Keratinocyte (primary cell): ENCODE data around the gene UGT1A10. TPM values are rescaled to one million over a fixed set of nuclear protein-coding genes. Genes with fewer than 3 reads are reported as not detected.

Source experiments
- DNase-seq: peaks from one replicate; pipeline ENCODE4 v3.0.0-alpha.2; 2011; ENCODE audit warnings: low read depth, missing footprints, low spot score
- FAIRE-seq: peaks from 2 replicates; lab custom pipeline; 2011; peaks lifted over from hg19 to GRCh38; lab: Jason Lieb, UNC
- H2AFZ ChIP-seq: 2 replicates; pipeline ENCODE4 v1.6.0; 2012; ENCODE audit warnings: low read length, control low read depth, inconsistent platforms; ENCODE audit not compliant: control insufficient read depth
- H3K27ac ChIP-seq: 2 replicates; pipeline ENCODE4 v1.5.1; 2011; ENCODE audit warnings: low read length; ENCODE audit not compliant: control insufficient read depth, insufficient read depth
- H3K27me3 ChIP-seq: 3 replicates; pipeline ENCODE4 v1.6.0; 2011; ENCODE audit warnings: low read length; ENCODE audit not compliant: control insufficient read depth, insufficient read depth; ENCODE audit errors: extremely low read depth
- H3K36me3 ChIP-seq, 2 experiments: 2 replicates in 1 of 2; 3 replicates in 1 of 2; pipeline ENCODE4 v1.5.1; 2011; ENCODE audit warnings: low read length in 2 of 2, mild to moderate bottlenecking in 1 of 2; ENCODE audit not compliant: control insufficient read depth in 2 of 2, insufficient read depth in 2 of 2; ENCODE audit errors: extremely low read depth in 1 of 2
- H3K4me1 ChIP-seq: 3 replicates; pipeline ENCODE4 v1.5.1; 2011; ENCODE audit warnings: low read length; ENCODE audit not compliant: control insufficient read depth, insufficient read depth; ENCODE audit errors: extremely low read depth
- H3K4me2 ChIP-seq: 3 replicates; pipeline ENCODE4 v1.6.0; 2011; ENCODE audit warnings: low read depth, low read length; ENCODE audit not compliant: control insufficient read depth, insufficient read depth; ENCODE audit errors: extremely low read depth
- H3K4me3 ChIP-seq, 3 experiments: fragments of 200-600 bp in 1 of 3; sonication (generic) in 1 of 3; 2 replicates in 2 of 3; 3 replicates in 1 of 3; pipeline ENCODE4 v1.5.1; 2011 to 2016; ENCODE audit warnings: low read length in 3 of 3, mild to moderate bottlenecking in 3 of 3, control low read depth in 2 of 3, inconsistent platforms in 1 of 3, low read depth in 1 of 3, mixed read lengths in 1 of 3, mixed run types in 1 of 3, moderate library complexity in 1 of 3; ENCODE audit not compliant: control insufficient read depth in 2 of 3, insufficient read depth in 2 of 3; ENCODE audit errors: extremely low read depth in 1 of 3
- H3K79me2 ChIP-seq: 2 replicates; pipeline ENCODE4 v1.6.0; 2012; ENCODE audit warnings: low read length; ENCODE audit not compliant: control insufficient read depth, insufficient read depth
- H3K9ac ChIP-seq: 3 replicates; pipeline ENCODE4 v1.6.0; 2011; ENCODE audit warnings: low read length; ENCODE audit not compliant: control insufficient read depth, insufficient read depth; ENCODE audit errors: extremely low read depth
- H3K9me1 ChIP-seq: 3 replicates; pipeline ENCODE4 v1.6.0; 2011; ENCODE audit warnings: low read length; ENCODE audit not compliant: control insufficient read depth, insufficient read depth; ENCODE audit errors: extremely low read depth
- H3K9me3 ChIP-seq: 2 replicates; pipeline ENCODE4 v1.5.1; 2012; ENCODE audit warnings: low read depth, low read length; ENCODE audit not compliant: control insufficient read depth
- H4K20me1 ChIP-seq: 3 replicates; pipeline ENCODE4 v1.6.0; 2011; ENCODE audit warnings: low read length; ENCODE audit not compliant: control insufficient read depth, insufficient read depth; ENCODE audit errors: extremely low read depth
- CTCF ChIP-seq, 3 experiments: IDR thresholded peaks in 1 of 3; conservative IDR thresholded peaks in 1 of 3; optimal IDR thresholded peaks in 1 of 3; 2 replicates in 2 of 3; 3 replicates in 1 of 3; pipeline versions ENCODE3 to v1.5.1; 2011; ENCODE audit warnings: low read length in 3 of 3, mild to moderate bottlenecking in 3 of 3, moderate library complexity in 2 of 3, control low read depth in 1 of 3, inconsistent platforms in 1 of 3; ENCODE audit not compliant: insufficient read depth in 2 of 3; ENCODE audit errors: extremely low read depth in 1 of 3
- EZH2 ChIP-seq: IDR thresholded peaks from one replicate; pipeline ENCODE4 v1.6.1; 2012; ENCODE audit warnings: inconsistent platforms, mild to moderate bottlenecking, low read length, moderate library complexity
- dilution Hi-C: fragments of 300-500 bp; cut with MboI; formaldehyde crosslinking; loops from one replicate; pipeline ENCODE4 v1.7.0; 2020; ENCODE audit warnings: low sequenced_read_pairs; ENCODE audit not compliant: extremely low pct_ligation_motif_present
- polyA plus RNA-seq, 5 experiments: library from polyadenylated mRNA; depleted of rRNA in 3 of 5; stranded (reverse) in 3 of 5; stranded (forward) in 1 of 5; unstranded in 1 of 5; fragments of >200 nt; gene quantifications; 1 replicate in 1 of 5; 2 replicates in 3 of 5; 3 replicates in 1 of 5; pipeline versions ENCODE4 v1.2.1 to v1.2.3, GENCODE V29; 2011 to 2012; ENCODE audit warnings: missing spikeins in 2 of 5, low read depth in 1 of 5, low replicate concordance in 1 of 5

Gene UGT1A10
- polyA plus RNA-seq, 1 donor (not counting 4 experiments of a cell fraction or from before 2014, with no cell fraction given) = 2.0 TPM

DNA sequence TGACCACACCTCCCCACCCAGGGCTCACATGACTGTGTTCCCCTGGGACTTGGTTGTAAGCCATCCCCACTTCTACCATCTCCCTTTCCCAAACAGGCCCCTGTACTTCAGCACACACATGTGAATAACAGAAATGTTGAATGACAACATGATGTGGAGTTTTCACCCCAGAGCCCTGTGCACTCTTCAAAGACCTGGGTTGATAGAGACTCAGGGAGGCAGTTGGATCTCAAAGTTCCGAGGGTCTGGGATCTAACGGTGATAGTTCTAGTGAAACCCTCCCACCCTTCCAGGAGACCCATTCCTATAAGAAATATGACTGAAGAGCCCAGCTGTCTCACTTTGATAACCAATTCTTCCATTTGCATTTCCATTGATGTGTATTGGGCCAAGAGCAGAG is 141.8 kb downstream of the UGT1A10 start, which contains the start of gene MROH2A:
Gene MROH2A, plus strand, starts transcription at position 301 of the 400 bp plus-strand sequence. CDS start 1,029 bp downstream, outside the sequence.
- TF ChIP-seq CTCF (optimal IDR thresholded peaks at IDR 0.05 in 1 of 3, IDR thresholded peaks at IDR 0.05 in 1 of 3, conservative IDR thresholded peaks at IDR 0.05 in 1 of 3; ENCODE audit: extremely low read depth in 1 of 3, insufficient read depth in 2 of 3, low read length in 3 of 3) (no peak), EZH2 (no peak)
- Histone ChIP-seq H4K20me1 (no peaks in the 10 kb centered on the region), H3K9ac (no peak within 1 kb of the TSS), H3K9me1 (no peaks in the 10 kb centered on the region), H3K27ac (no peak within 1 kb of the TSS), H3K27me3 (no peaks in the 10 kb centered on the region), H3K4me2 (no peak within 1 kb of the TSS), H3K36me3 (no peaks in the 10 kb centered on the region), H3K4me3 (no peak within 1 kb of the TSS), H3K4me1 (no peaks in the 10 kb centered on the region), H2AFZ (no peak within 1 kb of the TSS), H3K9me3 (peaks cover 3% of the 10 kb centered on the region), H3K79me2 (no peaks in the 10 kb centered on the region)
- no peak for DNase-seq
- FAIRE-seq = no peak
- dilution Hi-C loops = no loop called here

DNA sequence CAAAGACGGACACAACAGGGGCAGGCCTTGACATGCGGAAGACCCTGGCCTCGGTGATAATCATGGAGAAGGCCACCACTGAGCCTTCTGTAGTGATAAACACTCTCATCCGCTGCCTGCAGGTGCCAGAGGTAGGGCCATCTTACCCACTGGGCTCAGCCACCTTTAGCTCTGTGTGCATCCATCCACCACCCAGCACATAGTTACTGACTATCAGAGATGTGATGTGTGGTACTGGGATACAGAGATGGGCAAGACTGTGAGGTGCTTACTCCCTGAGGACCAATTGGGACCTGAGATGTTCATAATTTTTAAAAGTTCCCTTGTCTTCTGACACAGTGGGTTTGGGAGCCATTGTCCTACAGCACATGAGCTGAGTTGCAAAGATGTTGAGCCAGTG is 143.5 kb downstream of the UGT1A10 start:
- TF ChIP-seq CTCF (optimal IDR thresholded peaks at IDR 0.05 in 1 of 3, IDR thresholded peaks at IDR 0.05 in 1 of 3, conservative IDR thresholded peaks at IDR 0.05 in 1 of 3; ENCODE audit: extremely low read depth in 1 of 3, insufficient read depth in 2 of 3, low read length in 3 of 3) (no peak), EZH2 (no peak)
- H3K4me2 ChIP-seq = no peak overlapping the region
- FAIRE-seq (no peak), DNase-seq (no peak)
- no peak overlapping the region for H2AFZ ChIP-seq
- no peak overlapping the region for H3K9ac ChIP-seq
- no peak overlapping the region for H3K27ac ChIP-seq
- no peaks in the 10 kb centered on the region for H3K79me2 ChIP-seq
- H3K4me3 ChIP-seq = no peak overlapping the region
- no peaks in the 10 kb centered on the region for H3K9me1 ChIP-seq
- no peaks in the 10 kb centered on the region for H3K27me3 ChIP-seq
- H3K4me1 ChIP-seq = no peaks in the 10 kb centered on the region
- H4K20me1 ChIP-seq = no peaks in the 10 kb centered on the region
- peaks cover 3% of the 10 kb centered on the region for H3K9me3 ChIP-seq
- dilution Hi-C loops = no loop called here
- H3K36me3 ChIP-seq = no peaks in the 10 kb centered on the region
